ENCODE measurements around the gene NKX6-2.

DNA sequence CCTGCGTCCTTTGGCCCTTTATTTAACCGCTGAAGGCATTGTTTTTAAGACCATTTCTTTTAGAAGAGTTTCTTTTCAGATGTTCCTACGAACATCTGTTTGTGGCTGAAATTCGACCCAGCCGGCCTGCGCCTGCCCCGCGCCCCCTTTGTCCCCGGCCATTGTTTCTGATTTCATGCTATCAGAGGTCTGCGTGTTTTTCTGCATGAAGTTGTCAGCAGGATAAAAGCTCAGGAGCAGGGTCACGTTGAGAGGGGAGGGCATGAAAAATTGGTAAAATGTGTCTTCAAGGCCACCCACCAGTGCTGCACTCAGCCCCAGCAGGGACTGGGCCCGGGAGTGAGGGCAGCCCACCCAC, 43.1 kb downstream of the NKX6-2 start:
- TF ChIP-seq, protein P1, sequence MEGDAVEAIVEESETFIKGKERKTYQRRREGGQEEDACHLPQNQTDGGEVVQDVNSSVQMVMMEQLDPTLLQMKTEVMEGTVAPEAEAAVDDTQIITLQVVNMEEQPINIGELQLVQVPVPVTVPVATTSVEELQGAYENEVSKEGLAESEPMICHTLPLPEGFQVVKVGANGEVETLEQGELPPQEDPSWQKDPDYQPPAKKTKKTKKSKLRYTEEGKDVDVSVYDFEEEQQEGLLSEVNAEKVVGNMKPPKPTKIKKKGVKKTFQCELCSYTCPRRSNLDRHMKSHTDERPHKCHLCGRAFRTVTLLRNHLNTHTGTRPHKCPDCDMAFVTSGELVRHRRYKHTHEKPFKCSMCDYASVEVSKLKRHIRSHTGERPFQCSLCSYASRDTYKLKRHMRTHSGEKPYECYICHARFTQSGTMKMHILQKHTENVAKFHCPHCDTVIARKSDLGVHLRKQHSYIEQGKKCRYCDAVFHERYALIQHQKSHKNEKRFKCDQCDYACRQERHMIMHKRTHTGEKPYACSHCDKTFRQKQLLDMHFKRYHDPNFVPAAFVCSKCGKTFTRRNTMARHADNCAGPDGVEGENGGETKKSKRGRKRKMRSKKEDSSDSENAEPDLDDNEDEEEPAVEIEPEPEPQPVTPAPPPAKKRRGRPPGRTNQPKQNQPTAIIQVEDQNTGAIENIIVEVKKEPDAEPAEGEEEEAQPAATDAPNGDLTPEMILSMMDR (IDR thresholded peaks at IDR 0.05; ENCODE audit: borderline replicate concordance, extremely low read depth, low read length, poor library complexity, severe bottlenecking) = no peak
- no peak for TF ChIP-seq EZH2 (IDR thresholded peaks at IDR 0.05; ENCODE audit: borderline replicate concordance, low read depth, low read length, severe bottlenecking)
